Measurements from ENCODE around the gene CAST.

Gene CAST

DNA sequence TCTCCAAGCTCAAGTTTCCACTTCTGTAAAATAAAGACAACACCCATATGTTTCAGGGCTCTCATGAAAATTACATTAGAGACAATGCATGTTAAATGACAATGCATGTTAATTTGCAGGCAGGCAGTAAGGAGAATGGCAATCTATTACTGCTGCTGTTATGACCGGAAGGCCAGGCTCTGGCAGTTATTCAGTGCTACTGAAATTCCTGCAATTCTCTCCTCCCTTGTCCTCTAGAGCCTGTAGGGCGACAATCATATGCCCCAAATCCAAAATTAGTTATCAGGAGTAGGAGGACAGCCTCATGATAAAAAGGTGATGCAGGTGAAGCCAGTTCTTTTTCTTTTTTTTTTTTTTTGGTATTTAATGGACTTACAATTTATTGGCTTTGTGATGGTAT is 42.2 kb upstream of the CAST start:
- no peak overlapping the region for H3K4me3 ChIP-seq (ENCODE audit: low read depth, low read length)
- CTCF ChIA-PET, result interaction anchor here (10.0 kb wide), 1 partner anchor 65 kb away, joined by 103 read pairs; no protein-coding TSS in a partner anchor
- TF ChIP-seq, protein P1, sequence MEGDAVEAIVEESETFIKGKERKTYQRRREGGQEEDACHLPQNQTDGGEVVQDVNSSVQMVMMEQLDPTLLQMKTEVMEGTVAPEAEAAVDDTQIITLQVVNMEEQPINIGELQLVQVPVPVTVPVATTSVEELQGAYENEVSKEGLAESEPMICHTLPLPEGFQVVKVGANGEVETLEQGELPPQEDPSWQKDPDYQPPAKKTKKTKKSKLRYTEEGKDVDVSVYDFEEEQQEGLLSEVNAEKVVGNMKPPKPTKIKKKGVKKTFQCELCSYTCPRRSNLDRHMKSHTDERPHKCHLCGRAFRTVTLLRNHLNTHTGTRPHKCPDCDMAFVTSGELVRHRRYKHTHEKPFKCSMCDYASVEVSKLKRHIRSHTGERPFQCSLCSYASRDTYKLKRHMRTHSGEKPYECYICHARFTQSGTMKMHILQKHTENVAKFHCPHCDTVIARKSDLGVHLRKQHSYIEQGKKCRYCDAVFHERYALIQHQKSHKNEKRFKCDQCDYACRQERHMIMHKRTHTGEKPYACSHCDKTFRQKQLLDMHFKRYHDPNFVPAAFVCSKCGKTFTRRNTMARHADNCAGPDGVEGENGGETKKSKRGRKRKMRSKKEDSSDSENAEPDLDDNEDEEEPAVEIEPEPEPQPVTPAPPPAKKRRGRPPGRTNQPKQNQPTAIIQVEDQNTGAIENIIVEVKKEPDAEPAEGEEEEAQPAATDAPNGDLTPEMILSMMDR (IDR thresholded peaks at IDR 0.05; ENCODE audit: insufficient read depth, low read length, missing control alignments), result no peak
- DNase-seq (ENCODE audit: low read depth, low spot score), result no peak
- POLR2A ChIA-PET, result interaction anchor here (0.6 kb wide), 1 partner anchor 188 kb away, joined by 4 read pairs; no protein-coding TSS in a partner anchor

DNA sequence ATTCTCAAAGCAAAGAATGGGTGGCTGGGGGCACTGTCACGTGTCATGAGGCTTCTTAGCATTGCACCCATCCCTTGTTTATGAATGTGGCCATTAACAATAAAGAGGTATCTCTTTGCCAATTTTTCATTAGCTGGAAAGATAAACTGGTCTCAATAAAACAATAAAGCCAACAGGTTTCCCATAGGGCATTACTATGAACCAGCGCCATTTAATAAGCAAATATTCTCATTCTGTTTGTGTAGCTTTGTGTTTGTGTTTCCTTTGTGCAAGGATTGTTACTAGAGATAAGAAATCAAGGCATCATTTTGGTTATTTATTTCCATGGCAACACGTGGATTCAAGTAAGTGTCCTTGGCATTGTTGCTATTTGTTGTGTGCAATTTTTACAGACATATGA is 37.6 kb upstream of the CAST start:
- no peak overlapping the region for H3K4me3 ChIP-seq (ENCODE audit: low read depth, low read length)
- ChIA-PET CTCF (interaction anchor here (3.7 kb wide), 1 partner anchor 9 kb away, joined by 20 read pairs; no protein-coding TSS in a partner anchor), POLR2A (no interaction called here)
- TF ChIP-seq, protein P1 (IDR thresholded peaks at IDR 0.05; ENCODE audit: insufficient read depth, low read length, missing control alignments), result no peak
- no peak for DNase-seq (ENCODE audit: low read depth, low spot score)

DNA sequence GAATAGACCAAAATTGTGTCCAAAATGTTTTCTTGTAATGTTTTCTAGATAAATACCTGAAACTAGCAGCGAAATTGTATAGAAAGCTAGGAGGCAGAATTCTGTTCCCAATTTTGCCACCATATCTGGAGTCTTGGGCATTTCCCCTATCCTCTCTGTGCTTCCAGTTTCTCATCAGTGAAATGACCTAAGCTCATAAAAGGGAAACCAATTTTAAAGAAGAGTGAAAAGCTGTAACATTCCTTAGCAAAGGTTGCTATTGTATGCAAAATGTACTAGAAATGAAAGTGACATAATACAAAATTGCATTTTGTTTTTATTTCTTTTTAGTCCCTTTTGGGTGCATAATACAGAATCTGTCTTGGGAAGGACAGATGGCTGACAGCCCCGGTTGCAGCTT is 36.8 kb upstream of the CAST start:
- POLR2A ChIA-PET, result no interaction called here
- H3K4me3 ChIP-seq (ENCODE audit: low read depth, low read length), result no peak overlapping the region
- CTCF ChIA-PET, result interaction anchor here (0.7 to 3.7 kb wide), 3 partner anchors 10 to 95 kb away, joined by 3 to 20 read pairs (median 3); no protein-coding TSS in a partner anchor
- DNase-seq (ENCODE audit: low read depth, low spot score), result no peak
- TF ChIP-seq, protein P1 (IDR thresholded peaks at IDR 0.05; ENCODE audit: insufficient read depth, low read length, missing control alignments), result no peak

DNA sequence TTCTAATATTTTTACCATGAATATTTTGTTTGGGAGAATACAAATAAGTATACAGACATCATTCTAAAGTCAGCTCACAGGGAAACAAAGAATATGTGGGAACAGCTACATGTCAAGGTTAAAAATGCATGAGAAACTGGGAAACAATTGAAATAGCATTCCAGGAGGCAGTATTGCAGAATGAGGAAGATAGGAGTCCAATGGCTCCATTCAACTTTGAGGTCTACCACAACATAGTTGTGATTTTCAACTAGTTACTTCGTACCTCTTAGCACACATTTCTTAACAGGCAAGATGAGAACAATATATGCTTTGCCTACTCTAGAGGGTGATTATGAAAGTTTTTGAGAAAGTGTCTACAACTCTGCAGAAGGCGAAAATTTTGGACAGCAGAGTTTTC is 35.2 kb upstream of the CAST start:
- ChIA-PET CTCF (interaction anchor here (0.8 to 3.7 kb wide), 7 partner anchors 9 to 305 kb away, joined by 3 to 20 read pairs (median 4); no protein-coding TSS in a partner anchor), POLR2A (interaction anchor here (0.8 kb wide), 1 partner anchor 13 kb away, joined by 3 read pairs; no protein-coding TSS in a partner anchor)
- peak; percentile 74 for DNase-seq (ENCODE audit: low read depth, low spot score)
- no peak overlapping the region for H3K4me3 ChIP-seq (ENCODE audit: low read depth, low read length)
- TF ChIP-seq, protein P1 (IDR thresholded peaks at IDR 0.05; ENCODE audit: insufficient read depth, low read length, missing control alignments), result no peak

DNA sequence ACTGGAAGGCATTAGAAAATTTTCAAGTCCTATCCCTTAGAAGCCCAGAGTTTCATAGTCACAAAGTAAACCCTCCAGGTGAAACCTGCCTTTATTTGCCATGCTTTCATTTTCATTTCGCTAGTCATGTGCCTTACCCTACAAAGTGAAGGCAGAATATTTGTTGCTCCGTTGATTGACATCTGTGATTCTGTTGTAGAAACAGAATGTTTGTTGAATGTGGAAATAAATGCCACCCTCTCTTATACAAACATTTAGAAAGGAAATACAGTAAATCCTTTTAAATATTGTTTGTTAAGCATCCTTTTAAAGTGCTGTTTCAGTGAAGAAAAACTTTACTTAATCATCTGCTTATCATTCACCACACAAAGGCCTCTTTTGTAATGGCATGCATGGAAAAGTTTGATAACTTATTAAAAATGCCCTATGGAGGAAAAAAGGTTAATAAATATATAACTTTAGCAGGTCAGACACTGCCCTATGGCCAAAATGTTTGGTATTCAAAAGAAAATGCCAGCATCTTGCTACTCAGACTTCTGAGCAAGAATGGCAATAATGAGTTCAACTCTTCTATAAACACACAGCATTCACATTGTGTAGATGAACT is 34.3 kb upstream of the CAST start:
- ChIA-PET POLR2A (no interaction called here), CTCF (interaction anchor here (1.1 to 3.7 kb wide), 2 partner anchors 13 to 282 kb away, joined by 5 to 20 read pairs; no protein-coding TSS in a partner anchor)
- no peak overlapping the region for H3K4me3 ChIP-seq (ENCODE audit: low read depth, low read length)
- DNase-seq (ENCODE audit: low read depth, low spot score), result no peak
- TF ChIP-seq, protein P1 (IDR thresholded peaks at IDR 0.05; ENCODE audit: insufficient read depth, low read length, missing control alignments), result no peak

DNA sequence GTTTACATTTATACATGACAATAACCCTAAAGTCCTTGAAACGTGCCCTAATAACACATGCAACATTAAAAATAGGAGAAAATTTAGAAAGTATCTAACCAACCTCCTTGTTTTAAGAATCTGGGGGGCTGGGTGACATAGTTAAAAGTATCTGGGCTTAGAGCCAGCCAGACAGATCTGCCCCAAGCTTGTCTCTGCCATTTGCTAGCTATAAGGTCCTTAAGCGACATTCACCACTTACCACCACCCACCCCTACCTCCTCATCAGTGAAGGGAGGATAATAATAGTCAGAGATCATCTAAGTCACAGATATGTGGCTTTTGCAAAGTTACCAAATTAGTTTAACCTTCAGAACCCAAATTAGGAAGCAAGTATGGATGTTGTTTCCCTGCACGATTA is 33.8 kb upstream of the CAST start:
- DNase-seq (ENCODE audit: low read depth, low spot score), result no peak
- ChIA-PET CTCF (interaction anchor here (1.1 kb wide), 1 partner anchor 24 kb away, joined by 3 read pairs; no protein-coding TSS in a partner anchor), POLR2A (no interaction called here)
- no peak overlapping the region for H3K4me3 ChIP-seq (ENCODE audit: low read depth, low read length)
- TF ChIP-seq, protein P1 (IDR thresholded peaks at IDR 0.05; ENCODE audit: insufficient read depth, low read length, missing control alignments), result no peak

Measured in AG04449 (cell line).